HS-5 (cell line): ENCODE results near the gene RNF207.

ENCODE experiments used
- DNase-seq: peaks from one replicate; pipeline ENCODE4 v3.0.0-alpha.2; 2012; ENCODE audit warnings: low read depth

RNF207 gene

GRCh38 chr1:6249739-6250689 lies 44.1 kb downstream of the RNF207 start:
- DNase-seq, result no peak

- no peak for DNase-seq
Measured at GRCh38 chr1:6251233-6251632, 45.3 kb downstream of the RNF207 start.

DNA sequence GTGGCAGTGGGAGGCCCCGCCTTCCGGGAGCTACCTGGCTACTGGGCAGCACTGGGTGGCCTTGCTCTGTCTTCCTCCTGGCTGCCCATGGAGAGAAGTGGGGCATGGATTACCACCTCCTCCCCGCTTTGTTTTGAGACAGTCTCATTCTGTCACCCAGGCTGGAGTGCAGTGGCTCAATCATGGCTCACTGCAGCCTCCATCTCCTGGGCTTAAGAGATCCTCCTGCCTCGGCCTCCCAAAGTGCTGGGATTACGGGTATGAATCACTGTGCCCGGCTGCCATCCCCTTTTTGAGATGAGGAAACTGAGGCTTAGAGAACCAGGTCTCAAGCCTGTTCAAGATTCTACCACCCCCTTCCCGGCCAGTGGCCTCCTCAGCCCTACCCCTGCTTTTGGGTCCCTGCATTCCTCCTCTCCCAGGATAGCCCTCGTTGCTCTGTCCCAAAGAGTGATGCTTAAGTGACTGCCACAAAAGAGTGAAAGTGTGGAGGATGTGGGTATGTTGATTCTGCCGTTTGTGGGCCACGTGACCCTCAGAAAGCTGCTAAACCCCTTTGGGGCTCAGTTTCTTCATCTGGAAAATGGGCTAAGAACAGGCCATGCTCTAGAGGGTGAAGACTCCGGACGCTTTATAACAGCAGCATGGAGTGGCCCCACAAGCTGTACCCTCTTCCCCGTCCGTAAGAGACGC lies 45.9 kb downstream of the RNF207 start:
- no peak for DNase-seq

DNA sequence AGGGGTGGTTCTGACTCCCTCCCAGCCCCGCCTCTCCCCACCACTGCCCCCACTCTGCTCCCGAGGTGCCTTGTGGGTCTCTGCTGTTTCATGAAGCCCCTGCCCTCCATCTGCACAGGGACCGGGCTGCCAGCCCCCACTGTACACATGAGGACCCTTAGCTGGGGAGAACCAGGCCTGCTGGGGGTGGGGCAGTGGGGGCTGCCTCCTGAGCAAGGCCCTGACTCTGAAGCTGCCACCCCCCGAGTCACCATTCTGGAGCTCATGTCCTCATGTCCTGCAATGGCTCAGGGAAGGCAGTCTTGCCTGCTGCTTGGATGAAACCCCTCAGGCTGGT lies 46.4 kb downstream of the RNF207 start:
- DNase-seq, result no peak

DNA sequence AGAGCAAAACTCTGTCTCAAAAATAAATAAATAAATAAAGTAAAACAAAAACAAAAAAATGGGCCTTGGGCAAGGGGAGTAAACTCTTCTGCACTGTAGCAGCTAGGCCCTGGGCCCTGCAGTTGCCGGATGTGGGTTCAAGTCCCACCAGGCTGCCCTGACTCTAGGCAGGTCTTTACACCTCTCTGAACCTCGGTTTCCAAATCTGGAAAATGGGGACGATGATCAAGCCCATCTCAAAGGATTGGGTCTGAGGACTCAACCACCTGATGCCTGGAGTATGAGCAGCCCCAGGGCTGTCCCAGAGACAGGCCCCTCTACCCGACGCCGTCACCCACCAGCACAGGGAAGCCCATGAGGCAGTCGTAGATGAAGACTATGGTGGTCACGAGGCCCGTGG lies 47.5 kb downstream of the RNF207 start:
- no peak for DNase-seq

GRCh38 chr1:6254691-6255090 lies 48.8 kb downstream of the RNF207 start:
- DNase-seq, result no peak

GRCh38 chr1:6256645-6257044 lies 50.7 kb downstream of the RNF207 start:
- DNase-seq, result no peak

- DNase-seq, result no peak
Measured at GRCh38 chr1:6257541-6258069, 51.7 kb downstream of the RNF207 start.

GRCh38 chr1:6258675-6259074 lies 52.8 kb downstream of the RNF207 start:
- DNase-seq, result no peak

- DNase-seq, result no peak
Measured at GRCh38 chr1:6259491-6260362, 53.8 kb downstream of the RNF207 start.

- no peak for DNase-seq
Measured at GRCh38 chr1:6260433-6260934, 54.6 kb downstream of the RNF207 start.

DNA sequence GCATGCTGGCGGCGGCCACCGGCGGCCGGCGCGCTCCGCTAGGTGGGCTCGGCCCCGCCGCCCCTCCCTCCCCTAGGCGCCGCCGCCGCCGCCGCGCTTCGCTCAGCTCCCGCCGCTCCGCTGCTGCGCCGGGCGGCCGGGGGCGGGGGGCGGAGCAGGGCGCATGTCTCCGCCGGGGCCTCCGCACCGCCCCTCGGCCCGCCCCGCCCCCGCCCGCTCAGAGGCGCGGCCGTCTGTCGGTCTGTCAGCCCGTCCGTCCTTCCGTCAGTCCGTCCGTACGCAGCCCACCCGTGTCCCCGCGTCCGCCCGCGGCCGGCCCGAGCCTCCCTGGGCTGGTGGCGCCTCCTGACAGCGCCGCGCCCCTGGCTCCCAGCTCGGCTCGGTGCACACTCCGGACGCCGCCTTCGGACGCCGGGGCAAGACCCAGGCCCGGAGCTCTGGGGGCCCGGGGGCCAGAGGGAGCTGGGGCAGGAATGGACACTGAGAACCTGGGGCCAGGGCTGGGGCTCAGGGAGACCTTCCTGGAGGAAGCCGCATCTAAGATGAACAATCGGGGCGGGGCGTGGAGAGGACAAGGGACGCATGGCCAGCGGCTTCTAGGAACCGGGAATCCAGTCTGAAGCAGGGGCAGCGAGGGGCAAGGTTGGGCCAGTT lies 55.2 kb downstream of the RNF207 start, which contains the start of gene GPR153:
Gene GPR153 (minus strand): TSS at position 138 of the 654 bp plus-strand sequence. CDS start 6,193 bp downstream, outside the sequence.
- DNase-seq, result no peak

DNA sequence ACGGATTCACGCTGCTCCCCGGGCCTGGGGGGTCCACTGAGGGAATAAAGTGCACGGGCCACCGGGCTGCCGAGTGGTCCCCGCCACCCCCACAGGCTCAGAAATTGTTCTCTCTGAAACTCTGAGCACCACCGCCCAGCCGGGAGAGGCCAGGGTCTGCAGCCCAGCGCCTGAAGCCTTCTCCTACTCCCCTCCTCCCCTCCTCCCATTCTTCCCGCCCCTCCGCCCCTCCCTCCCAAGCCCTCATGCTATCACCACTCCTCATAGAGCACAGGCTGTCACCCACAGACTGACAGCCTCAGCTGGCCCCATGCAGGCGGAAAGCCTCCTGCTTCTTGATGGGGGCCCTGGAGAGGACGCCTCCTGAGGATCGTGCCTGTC lies 55.7 kb downstream of the RNF207 start:
- no peak for DNase-seq

DNA sequence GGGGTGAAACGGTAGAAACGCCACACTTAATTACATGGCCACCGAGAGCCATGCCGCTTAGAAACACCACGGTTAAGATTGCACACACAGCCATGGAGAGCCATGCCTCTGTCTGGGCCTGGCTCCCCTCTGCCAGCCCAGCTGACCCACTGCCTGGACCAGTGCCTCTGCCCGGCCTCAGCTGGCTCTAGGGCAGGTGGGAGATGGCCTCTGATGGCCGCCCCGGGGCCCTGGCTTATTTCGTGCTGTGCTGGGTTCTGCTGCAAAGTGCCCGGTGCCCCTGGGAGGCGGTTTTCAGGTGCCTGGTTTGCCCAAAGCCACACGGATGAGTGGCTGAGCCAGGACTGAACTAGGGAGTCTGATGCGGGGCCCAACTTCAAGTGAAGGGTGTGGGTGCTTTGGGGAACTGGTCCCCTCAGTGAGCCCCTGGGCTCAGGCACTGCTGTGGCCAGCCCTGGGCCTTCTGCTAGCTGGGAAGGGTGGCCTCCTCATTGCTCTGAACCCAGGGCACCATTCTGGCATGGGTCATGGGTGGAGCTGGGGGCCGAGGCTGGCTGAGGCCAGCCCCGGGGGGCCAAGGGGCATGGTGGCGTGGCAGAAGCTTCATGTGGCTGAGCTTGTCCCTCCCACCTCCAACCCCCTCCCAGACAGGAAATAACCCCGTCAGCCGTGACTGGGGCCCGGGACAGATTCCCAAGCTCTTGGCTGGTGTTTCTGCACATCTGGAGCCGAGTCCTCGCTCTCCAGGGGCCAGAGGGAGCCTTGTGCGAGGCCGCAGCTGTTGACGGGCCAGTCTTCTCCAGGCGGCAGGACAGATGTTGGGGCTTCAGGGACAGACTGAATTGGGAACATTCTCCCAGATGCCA lies 56.9 kb downstream of the RNF207 start:
- DNase-seq, result no peak

- DNase-seq, result no peak
Measured at GRCh38 chr1:6263716-6264115, 57.8 kb downstream of the RNF207 start.

- no peak for DNase-seq
Measured at GRCh38 chr1:6265151-6265550, 59.2 kb downstream of the RNF207 start.

GRCh38 chr1:6266641-6267040 lies 60.7 kb downstream of the RNF207 start:
- no peak for DNase-seq

DNA sequence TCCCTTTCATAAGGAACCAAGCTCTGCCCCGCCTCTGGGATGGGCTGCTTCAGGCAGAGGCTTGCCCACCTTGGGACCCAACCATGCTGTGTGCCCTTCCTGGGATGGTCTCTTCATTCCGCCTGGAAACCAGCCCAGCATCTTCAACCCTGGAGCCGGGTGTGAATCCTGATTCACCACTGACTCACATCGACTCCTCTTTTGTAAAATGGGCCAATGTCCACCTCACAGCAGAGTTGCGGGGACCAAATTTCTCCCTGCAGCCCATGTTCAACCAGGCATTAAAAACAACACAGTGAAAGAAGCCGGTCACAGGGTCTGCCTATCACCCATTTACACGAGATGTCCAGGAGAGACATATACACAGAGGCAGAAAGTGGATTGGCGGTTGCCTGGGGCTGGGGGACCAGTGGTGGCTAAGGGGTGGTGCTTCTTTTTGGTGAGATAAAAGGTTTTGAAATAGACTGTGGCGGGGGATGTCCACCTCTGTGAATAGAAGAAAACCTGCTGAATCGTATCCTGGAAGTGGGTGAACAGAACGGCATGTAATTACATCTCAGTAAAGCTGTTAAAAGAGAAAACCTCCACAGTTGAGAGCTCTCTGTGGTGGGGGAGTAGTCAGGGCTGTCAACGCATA lies 61.9 kb downstream of the RNF207 start:
- no peak for DNase-seq

GRCh38 chr1:6268415-6268814 lies 62.5 kb downstream of the RNF207 start:
- no peak for DNase-seq

GRCh38 chr1:6269296-6269695 lies 63.4 kb downstream of the RNF207 start:
- no peak for DNase-seq
